ENCODE measurements around the gene PLEKHH1.

The PLEKHH1 gene

DNA sequence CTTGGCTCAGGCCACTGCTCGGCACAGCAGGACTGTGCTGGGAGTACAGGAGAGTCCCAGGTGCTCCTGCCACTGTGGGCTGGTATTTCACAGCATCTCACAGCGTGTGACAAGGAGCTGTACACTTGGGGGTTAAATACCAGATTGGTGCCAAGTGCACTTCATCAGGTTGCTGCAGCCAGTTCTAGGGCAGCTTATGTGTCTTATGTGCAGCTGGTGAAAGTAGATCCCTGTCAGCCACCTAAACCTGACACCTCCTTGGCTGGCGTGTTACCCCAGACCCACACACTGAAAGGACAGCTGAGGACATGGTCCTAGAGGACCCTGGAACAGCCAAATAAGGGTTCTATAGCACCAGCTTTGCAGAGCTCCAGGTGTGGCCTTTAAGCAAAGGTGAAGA is 18.9 kb downstream of the PLEKHH1 start:
- Histone ChIP-seq H3K27me3 (ENCODE audit: low read depth, low read length) (peaks cover 11% of the 10 kb centered on the region; the same call in 1 of the 2 replicates), H3K4me2 (ENCODE audit: low read length) (no peak overlapping the region), H3K36me3 (replicated peaks; ENCODE audit: low read depth, low read length) (no peaks in the 10 kb centered on the region), H2AFZ (ENCODE audit: low read depth, low read length) (no peak overlapping the region), H3K9me3 (ENCODE audit: insufficient read depth, low read length) (no peaks in the 10 kb centered on the region), H3K9ac (ENCODE audit: low read length) (no peak overlapping the region), H3K4me3 (ENCODE audit: low read length) (no peak overlapping the region), H4K20me1 (ENCODE audit: insufficient read depth, low read length) (no peaks in the 10 kb centered on the region), H3K4me1 (ENCODE audit: low read length) (no peaks in the 10 kb centered on the region), H3K27ac (ENCODE audit: low read length) (no peak overlapping the region), H3K79me2 (ENCODE audit: low read length) (no peaks in the 10 kb centered on the region)
- TF ChIP-seq EZH2phosphoT487 (IDR thresholded peaks at IDR 0.05; ENCODE audit: low read depth), result no peak
- TF ChIP-seq, protein P1, sequence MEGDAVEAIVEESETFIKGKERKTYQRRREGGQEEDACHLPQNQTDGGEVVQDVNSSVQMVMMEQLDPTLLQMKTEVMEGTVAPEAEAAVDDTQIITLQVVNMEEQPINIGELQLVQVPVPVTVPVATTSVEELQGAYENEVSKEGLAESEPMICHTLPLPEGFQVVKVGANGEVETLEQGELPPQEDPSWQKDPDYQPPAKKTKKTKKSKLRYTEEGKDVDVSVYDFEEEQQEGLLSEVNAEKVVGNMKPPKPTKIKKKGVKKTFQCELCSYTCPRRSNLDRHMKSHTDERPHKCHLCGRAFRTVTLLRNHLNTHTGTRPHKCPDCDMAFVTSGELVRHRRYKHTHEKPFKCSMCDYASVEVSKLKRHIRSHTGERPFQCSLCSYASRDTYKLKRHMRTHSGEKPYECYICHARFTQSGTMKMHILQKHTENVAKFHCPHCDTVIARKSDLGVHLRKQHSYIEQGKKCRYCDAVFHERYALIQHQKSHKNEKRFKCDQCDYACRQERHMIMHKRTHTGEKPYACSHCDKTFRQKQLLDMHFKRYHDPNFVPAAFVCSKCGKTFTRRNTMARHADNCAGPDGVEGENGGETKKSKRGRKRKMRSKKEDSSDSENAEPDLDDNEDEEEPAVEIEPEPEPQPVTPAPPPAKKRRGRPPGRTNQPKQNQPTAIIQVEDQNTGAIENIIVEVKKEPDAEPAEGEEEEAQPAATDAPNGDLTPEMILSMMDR (IDR thresholded peaks at IDR 0.05; ENCODE audit: low read depth, low read length), result no peak

DNA sequence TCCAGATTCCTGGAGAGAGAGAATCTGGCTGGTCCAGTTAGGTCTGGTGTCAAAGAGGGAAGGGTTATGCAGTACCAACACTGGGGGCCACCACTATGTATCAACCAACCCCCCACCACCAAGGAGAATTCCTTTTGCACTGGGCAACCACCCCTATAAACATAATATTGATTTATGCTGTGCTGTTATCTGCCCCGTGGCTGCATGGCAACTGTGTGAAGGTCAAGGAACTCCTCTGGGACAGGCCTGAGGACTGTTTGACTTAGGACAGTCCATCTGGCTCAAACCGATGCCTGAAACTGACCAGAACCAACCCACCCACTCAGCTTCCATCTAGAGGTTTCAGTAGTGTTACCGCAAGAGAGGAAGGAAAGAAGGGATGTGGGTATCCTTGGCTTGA is 20.5 kb downstream of the PLEKHH1 start:
- H3K27ac ChIP-seq (ENCODE audit: low read length), result no peak overlapping the region

DNA sequence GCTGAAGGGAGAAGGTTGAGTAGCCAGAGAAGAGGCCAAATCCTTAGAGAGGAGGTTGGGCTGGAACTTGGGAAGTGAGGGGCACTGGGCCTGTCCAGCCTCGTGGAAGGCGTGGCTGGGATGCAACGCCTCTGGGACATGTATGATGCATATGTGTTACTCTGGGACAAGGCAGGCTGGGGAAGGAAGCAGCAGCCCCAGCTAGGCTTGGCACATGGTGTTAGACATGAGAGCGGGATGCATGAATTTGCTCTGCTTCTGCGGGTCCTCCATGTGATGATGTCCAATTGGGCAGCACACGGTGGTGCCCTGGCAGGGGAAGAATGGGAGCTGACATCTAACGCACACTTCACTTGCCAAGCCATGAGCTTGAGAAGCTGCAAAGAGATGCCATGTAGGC is 21.3 kb downstream of the PLEKHH1 start:
- no peaks in the 10 kb centered on the region for H3K36me3 ChIP-seq (replicated peaks; ENCODE audit: low read depth, low read length)
- H4K20me1 ChIP-seq (ENCODE audit: insufficient read depth, low read length), result no peaks in the 10 kb centered on the region
- no peaks in the 10 kb centered on the region for H3K79me2 ChIP-seq (ENCODE audit: low read length)
- H2AFZ ChIP-seq (ENCODE audit: low read depth, low read length), result no peak overlapping the region
- no peaks in the 10 kb centered on the region for H3K4me1 ChIP-seq (ENCODE audit: low read length)
- H3K4me2 ChIP-seq (ENCODE audit: low read length), result no peak overlapping the region
- no peak overlapping the region for H3K27ac ChIP-seq (ENCODE audit: low read length)
- no peaks in the 10 kb centered on the region for H3K9me3 ChIP-seq (ENCODE audit: insufficient read depth, low read length)
- H3K9ac ChIP-seq (ENCODE audit: low read length), result no peak overlapping the region
- no peak overlapping the region for H3K4me3 ChIP-seq (ENCODE audit: low read length)
- TF ChIP-seq, protein P1 (IDR thresholded peaks at IDR 0.05; ENCODE audit: low read depth, low read length), result no peak
- no peak for TF ChIP-seq EZH2phosphoT487 (IDR thresholded peaks at IDR 0.05; ENCODE audit: low read depth)
- H3K27me3 ChIP-seq (ENCODE audit: low read depth, low read length), result peaks cover 11% of the 10 kb centered on the region; the same call in 1 of the 2 replicates

More for the DNA sequence above, 20.5 kb downstream of the PLEKHH1 start:
- H3K36me3 ChIP-seq (replicated peaks; ENCODE audit: low read depth, low read length), result no peaks in the 10 kb centered on the region
- H3K9me3 ChIP-seq (ENCODE audit: insufficient read depth, low read length), result no peaks in the 10 kb centered on the region
- no peak for TF ChIP-seq EZH2phosphoT487 (IDR thresholded peaks at IDR 0.05; ENCODE audit: low read depth)
- TF ChIP-seq, protein P1 (IDR thresholded peaks at IDR 0.05; ENCODE audit: low read depth, low read length), result no peak
- no peaks in the 10 kb centered on the region for H4K20me1 ChIP-seq (ENCODE audit: insufficient read depth, low read length)
- no peak overlapping the region for H3K4me3 ChIP-seq (ENCODE audit: low read length)
- no peaks in the 10 kb centered on the region for H3K4me1 ChIP-seq (ENCODE audit: low read length)
- H3K27me3 ChIP-seq (ENCODE audit: low read depth, low read length), result peaks cover 11% of the 10 kb centered on the region; the same call in 1 of the 2 replicates
- no peak overlapping the region for H3K9ac ChIP-seq (ENCODE audit: low read length)
- no peaks in the 10 kb centered on the region for H3K79me2 ChIP-seq (ENCODE audit: low read length)
- no peak overlapping the region for H3K4me2 ChIP-seq (ENCODE audit: low read length)
- H2AFZ ChIP-seq (ENCODE audit: low read depth, low read length), result no peak overlapping the region

DNA sequence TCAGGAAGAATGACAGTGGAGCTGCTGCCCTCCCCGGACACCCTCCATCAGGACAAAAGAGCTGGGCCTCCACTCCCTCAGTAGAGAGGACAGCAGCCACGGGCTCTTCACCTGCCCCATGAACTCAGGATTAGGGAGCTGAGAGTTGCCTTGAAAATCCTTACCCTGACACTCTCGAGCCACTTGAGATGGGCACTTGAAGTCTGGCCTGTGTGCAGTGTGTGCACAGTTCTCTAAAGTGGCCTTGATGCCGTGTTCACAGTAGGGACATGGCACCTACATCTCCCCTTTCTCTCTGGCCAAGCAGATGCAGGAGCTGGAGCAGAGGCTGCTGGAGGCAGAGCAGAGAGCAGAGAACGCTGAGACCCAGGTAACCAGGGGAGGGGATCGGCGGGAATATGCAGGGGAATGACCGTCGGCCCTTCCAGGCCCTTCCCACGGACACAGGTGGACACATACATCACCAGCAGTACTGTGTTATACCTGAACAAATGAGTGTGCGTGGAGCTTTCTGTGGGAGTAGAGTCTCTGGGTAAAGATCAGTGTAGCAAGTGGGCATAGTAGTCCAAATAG is 22.5 kb downstream of the PLEKHH1 start:
- H3K4me3 ChIP-seq (ENCODE audit: low read length), result no peak overlapping the region
- no peak overlapping the region for H3K27ac ChIP-seq (ENCODE audit: low read length)
- H3K9me3 ChIP-seq (ENCODE audit: insufficient read depth, low read length), result no peaks in the 10 kb centered on the region
- no peak overlapping the region for H3K9ac ChIP-seq (ENCODE audit: low read length)
- no peak overlapping the region for H2AFZ ChIP-seq (ENCODE audit: low read depth, low read length)
- H3K79me2 ChIP-seq (ENCODE audit: low read length), result no peaks in the 10 kb centered on the region
- H4K20me1 ChIP-seq (ENCODE audit: insufficient read depth, low read length), result no peaks in the 10 kb centered on the region
- TF ChIP-seq EZH2phosphoT487 (IDR thresholded peaks at IDR 0.05; ENCODE audit: low read depth), result no peak
- TF ChIP-seq, protein P1 (IDR thresholded peaks at IDR 0.05; ENCODE audit: low read depth, low read length), result no peak
- no peaks in the 10 kb centered on the region for H3K36me3 ChIP-seq (replicated peaks; ENCODE audit: low read depth, low read length)
- H3K27me3 ChIP-seq (ENCODE audit: low read depth, low read length), result peaks cover 11% of the 10 kb centered on the region; the same call in 1 of the 2 replicates
- no peak overlapping the region for H3K4me2 ChIP-seq (ENCODE audit: low read length)
- H3K4me1 ChIP-seq (ENCODE audit: low read length), result no peaks in the 10 kb centered on the region
